Measurements from ENCODE around the gene DPY19L2. TPM values are rescaled to one million over a fixed set of nuclear protein-coding genes. Genes with fewer than 3 reads are reported as not detected.
"Not testable (repeated sequence)": the region's sequence is repeated elsewhere in the genome, so short reads cannot be mapped to it uniquely, and the experiment has no call there.

Gene DPY19L2
- polyA plus RNA-seq (2012; ENCODE audit: low read depth, missing spikeins), result not detected

DNA sequence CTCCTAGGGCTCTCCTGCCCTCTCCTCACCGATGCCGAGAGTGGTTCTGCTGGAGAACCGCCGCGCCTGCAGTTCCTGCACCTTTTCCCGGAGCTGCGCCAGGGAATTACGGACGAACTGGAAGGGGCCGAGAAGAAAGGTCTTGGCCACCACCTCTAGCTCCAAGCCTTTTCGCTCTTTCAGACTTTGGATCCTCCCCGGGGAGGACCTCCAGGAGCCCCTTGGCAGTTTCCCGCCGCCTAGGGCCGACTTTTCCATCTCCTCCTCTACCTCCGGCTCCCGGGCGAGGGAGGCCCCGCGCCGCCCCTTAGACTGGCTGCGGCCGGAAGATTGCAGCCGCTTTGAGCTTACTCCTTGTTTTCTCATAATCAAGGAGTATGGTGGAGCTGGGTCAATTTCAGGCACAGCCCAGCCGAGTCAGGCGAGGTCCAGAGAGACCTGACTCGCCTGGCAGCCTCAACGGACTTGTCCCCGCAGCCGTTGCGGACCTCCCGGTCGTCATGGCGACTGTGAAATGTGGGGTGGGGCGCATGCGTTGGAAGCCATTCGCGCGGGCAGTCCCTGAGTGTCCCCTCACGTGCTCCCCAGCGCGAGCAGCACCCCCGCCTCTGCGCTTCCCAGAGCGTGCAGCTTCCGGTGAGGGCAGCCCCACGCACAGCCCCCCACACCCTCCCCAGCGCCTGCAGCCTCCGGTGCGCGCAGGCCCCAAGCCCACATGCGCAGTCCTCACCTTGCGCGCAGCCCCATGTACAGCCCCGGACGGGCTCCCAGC, at the start of gene DPY19L2:
TSS of gene DPY19L2 (minus strand) at position 466 of the 772 bp plus-strand sequence. CDS start at position 366, 100 bp downstream.
- TF ChIP-seq POLR2AphosphoS5 (IDR thresholded peaks at IDR 0.05; ENCODE audit: low read depth, low read length), result no peak
- no peak for FAIRE-seq

DNA sequence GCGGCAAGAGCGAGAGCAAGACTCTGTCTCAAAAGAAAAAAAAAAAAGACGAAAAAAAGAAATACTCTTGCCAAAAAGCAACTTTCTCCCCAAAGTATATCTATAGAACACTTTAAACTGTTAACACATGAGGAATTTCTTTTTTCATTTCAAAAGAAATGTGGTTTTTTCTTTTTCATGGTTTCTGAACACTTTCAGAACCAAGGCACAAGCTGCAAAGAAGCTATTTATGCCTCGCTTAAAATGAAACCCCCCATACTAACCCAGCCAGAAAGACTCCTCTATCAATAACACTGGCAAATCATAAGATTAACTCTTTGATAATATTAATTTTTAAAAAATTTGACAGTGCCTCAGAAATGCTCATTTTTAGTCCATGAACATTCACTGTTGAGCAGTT, 48.6 kb upstream of the DPY19L2 start:
- DNase-seq (ENCODE audit: insufficient read length, low spot score); FAIRE-seq: not testable (repeated sequence)

More for the DNA sequence above, at the start of gene DPY19L2:
- DNase-seq (ENCODE audit: insufficient read length, low spot score), result no peak

GRCh38 chr12:63715107-63715625, 46.9 kb upstream of the DPY19L2 start:
- not testable (repeated sequence) for FAIRE-seq; DNase-seq (ENCODE audit: insufficient read length, low spot score)

- not testable (repeated sequence) for FAIRE-seq; DNase-seq (ENCODE audit: insufficient read length, low spot score)
Observed at GRCh38 chr12:63714409-63714808, 46.1 kb upstream of the DPY19L2 start.

GRCh38 chr12:63713681-63714075, 45.4 kb upstream of the DPY19L2 start:
- DNase-seq (ENCODE audit: insufficient read length, low spot score); FAIRE-seq: not testable (repeated sequence)

GRCh38 chr12:63712979-63713680, 44.8 kb upstream of the DPY19L2 start:
- FAIRE-seq; DNase-seq (ENCODE audit: insufficient read length, low spot score): not testable (repeated sequence)

GRCh38 chr12:63712376-63712974, 44.2 kb upstream of the DPY19L2 start:
- not testable (repeated sequence) for FAIRE-seq; DNase-seq (ENCODE audit: insufficient read length, low spot score)

DNA sequence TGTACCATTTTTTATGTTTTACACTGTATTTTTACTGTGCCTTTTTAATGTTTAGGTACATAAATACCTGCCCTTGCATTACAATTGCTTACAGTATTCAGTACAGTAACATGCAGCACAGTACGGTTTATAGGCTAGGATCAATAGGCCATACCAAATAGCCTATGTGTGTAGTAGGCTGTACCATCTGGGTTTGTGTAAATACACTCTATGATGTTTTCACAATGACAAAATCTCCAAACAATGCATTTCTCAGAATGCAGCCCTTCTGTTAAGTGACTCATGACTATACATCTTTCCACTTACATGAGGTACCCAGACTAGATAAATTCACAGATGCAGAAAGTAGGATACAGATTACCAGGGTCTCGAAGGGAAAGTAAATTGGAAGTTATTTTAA, 43.0 kb upstream of the DPY19L2 start:
- DNase-seq (ENCODE audit: insufficient read length, low spot score); FAIRE-seq: not testable (repeated sequence)

GRCh38 chr12:63706336-63706735, 38.0 kb upstream of the DPY19L2 start:
- TF ChIP-seq POU2F2 (IDR thresholded peaks at IDR 0.05; ENCODE audit: low read depth, low read length) (no peak), TAF1 (IDR thresholded peaks at IDR 0.05; ENCODE audit: low read depth, low read length) (no peak), PAX5 (IDR thresholded peaks at IDR 0.05; ENCODE audit: insufficient read depth, low read length, severe bottlenecking) (no peak), POLR2AphosphoS5 (IDR thresholded peaks at IDR 0.05; ENCODE audit: low read depth, low read length) (no peak), POLR2A (IDR thresholded peaks at IDR 0.05; ENCODE audit: low read depth, low read length) (no peak), SPI1 (IDR thresholded peaks at IDR 0.05; ENCODE audit: low read depth, low read length) (no peak)
- no peak for DNase-seq (ENCODE audit: insufficient read length, low spot score)
- FAIRE-seq, result no peak

DNA sequence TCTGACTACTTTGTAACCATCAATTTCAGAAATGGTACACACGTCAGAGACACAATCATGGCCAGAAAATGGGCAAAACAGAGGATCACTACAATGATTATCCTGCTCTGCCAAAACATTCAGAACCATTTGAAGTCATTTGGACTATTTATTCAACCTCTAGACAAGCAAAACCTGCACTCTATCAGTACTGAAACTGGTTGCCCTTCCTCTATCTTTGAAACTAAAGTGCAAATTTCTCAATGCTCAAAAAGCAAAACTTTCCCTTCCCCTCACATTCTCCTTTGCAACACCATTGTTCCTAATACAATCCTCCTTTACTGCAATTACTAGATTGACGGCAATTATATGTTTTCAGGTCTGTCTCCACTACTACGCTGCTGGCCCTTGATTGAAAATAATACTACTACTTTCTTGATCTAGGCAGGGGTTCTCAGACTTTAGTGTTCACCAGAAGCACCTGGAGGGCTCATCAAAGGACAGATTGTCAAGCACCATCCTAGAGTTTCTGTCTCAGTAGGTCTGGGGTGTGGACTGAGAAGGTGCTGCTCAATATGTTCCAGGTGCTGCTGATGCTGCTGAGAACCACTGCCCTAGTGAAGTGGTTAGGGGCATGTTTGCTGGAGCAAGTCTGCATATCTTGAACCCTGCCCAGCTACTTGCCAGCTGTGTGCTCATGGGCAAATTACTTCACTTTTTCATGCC, 31.5 kb upstream of the DPY19L2 start:
- DNase-seq (ENCODE audit: insufficient read length, low spot score); FAIRE-seq: not testable (repeated sequence)

- FAIRE-seq, result peak; percentile 75
- DNase-seq (ENCODE audit: insufficient read length, low spot score), result not testable (repeated sequence)
Observed at GRCh38 chr12:63699011-63699410, 30.7 kb upstream of the DPY19L2 start.

GRCh38 chr12:63690837-63691236, 22.5 kb upstream of the DPY19L2 start:
- FAIRE-seq; DNase-seq (ENCODE audit: insufficient read length, low spot score): not testable (repeated sequence)

- DNase-seq (ENCODE audit: insufficient read length, low spot score); FAIRE-seq: not testable (repeated sequence)
Observed at GRCh38 chr12:63689141-63689540, 20.8 kb upstream of the DPY19L2 start.

- not testable (repeated sequence) for FAIRE-seq; DNase-seq (ENCODE audit: insufficient read length, low spot score)
Observed at GRCh38 chr12:63686623-63687022, 18.3 kb upstream of the DPY19L2 start.

All from GM12891 (cell line).